HG02973 (cell line): Measurements from ENCODE around the gene MCM8.
A peak's percentile ranks its signal among the peaks of the same experiment; 100 is the strongest.

Experiments used
- ATAC-seq: cut with Tn5 transposase; IDR thresholded peaks from one replicate; pipeline ENCODE4 v1.9.1; 2021; ENCODE audit warnings: moderate library complexity; ENCODE audit not compliant: unreplicated experiment

MCM8 gene

DNA sequence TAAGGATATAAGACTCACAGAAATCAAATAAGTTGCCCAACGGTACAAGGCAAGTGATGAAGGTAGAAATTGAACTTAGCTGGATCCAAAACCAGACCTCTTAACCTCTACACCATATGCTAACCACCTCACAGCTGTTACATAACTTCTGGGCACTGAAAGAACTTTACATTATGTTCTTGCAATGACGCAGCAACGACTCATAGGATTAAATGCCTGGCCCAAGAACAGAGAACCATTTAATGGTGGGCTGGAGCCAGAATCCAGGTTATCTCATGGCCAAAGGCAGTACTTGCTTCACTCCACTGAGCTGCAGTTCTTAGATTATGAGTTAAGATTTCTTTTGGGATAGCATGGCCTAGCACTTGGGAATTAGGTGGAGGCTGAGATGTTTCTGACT lies 4.5 kb upstream of the MCM8 start:
- no peak for ATAC-seq

GRCh38 chr20:5947276-5947675 lies 3.2 kb upstream of the MCM8 start:
- no peak for ATAC-seq

GRCh38 chr20:5949943-5950270 lies 545 bp upstream of the MCM8 start:
- peak; percentile 2 for ATAC-seq

DNA sequence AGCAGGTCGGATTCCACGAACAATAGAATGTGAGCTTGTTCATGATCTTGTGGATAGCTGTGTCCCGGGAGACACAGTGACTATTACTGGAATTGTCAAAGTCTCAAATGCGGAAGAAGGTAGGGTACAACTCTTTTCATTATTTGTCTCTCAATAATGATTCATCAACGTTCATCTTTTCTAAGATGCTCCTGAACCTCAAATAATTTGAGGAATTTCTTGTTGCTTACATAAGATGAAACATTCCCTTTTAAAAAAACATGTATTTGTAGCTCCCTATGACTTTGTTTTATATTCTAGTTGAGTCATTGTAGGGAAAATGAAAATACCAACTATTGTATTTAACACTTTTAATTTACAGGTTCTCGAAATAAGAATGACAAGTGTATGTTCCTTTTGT lies 17.0 kb downstream of the MCM8 start:
- ATAC-seq = no peak

DNA sequence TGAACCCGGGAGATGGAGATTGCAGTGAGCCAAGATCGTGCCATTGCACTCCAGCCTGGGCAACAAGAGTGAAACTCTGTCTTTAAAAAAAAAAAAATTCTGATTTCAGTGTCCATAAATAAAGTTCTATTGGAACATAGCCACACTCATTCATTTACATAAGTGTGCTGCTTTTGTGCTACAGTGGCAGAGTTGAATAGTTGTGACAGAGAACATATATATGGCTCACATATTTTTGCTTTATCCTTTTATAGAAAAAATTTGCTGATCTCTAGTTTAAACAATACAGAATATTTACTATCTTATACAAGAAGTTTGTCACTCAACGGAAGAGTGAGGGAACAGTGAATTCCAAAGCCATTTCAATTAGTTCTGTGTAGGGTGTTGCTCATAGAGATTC lies 18.0 kb downstream of the MCM8 start:
- ATAC-seq = no peak

DNA sequence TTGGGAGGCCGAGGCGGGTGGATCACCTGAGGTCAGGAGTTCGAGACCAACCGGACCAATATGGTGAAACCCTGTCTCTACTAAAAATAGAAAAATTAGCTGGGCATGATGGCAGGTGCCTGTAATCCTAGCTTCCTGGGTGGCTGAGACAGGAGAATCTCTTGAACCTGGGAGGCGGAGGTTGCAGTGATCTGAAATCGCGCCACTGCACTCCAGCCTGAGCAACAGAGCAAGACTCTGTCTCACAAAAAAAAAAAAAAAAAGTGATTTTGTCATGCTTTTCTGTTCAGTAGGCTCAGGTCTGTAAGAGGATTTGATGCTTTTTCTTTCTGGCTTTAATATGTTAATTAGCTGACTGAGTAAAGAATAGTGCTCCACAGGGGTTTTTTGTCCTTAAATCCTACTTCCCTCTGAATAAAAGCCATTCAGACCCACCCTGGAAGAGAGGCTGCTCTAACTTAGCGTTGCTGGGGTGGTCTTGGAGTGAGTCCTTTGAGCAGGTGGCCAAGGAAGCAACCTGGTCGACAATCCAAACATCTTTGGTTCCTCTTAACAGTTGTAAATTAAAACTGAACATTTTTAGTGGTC lies 19.0 kb downstream of the MCM8 start:
- no peak for ATAC-seq

DNA sequence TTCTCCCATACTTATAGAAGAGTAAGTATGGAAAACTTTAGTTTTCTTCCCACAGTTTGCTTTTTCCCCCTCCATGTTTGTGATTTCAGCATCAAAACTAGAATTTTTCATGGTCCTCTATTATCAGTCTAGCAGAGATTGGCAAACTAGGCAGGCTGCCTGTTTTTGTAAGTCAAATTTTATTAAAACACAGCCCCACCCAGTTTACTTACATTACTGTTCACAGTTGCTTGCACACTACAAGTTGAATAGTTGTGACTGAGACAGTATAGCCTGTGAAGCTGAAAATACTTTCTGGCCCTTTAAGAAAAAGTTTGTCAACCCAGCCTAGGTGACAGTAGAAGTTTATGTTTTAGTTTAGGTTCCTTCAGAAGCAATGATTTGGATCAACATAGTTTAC lies 19.5 kb downstream of the MCM8 start:
- no peak for ATAC-seq

GRCh38 chr20:5970381-5970780 lies 19.9 kb downstream of the MCM8 start:
- no peak for ATAC-seq

DNA sequence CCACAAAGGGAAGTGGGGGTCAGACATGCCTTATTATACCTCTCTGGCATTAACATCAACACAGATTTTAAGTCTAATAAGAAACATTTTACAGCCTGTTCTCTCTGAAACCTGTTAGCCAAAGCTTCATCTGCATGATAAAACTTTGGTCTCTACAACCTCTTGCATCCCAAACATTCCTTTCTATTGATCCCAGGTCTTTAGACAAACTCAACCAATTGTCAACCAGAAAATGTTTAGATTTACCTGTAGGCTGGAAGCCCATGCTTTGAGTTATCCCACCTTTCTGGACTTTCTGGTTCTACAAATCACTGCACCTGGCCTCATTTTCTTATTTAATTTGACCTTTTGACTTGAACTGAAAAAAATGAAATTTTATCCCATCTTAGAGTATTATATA lies 20.8 kb downstream of the MCM8 start:
- no peak for ATAC-seq

DNA sequence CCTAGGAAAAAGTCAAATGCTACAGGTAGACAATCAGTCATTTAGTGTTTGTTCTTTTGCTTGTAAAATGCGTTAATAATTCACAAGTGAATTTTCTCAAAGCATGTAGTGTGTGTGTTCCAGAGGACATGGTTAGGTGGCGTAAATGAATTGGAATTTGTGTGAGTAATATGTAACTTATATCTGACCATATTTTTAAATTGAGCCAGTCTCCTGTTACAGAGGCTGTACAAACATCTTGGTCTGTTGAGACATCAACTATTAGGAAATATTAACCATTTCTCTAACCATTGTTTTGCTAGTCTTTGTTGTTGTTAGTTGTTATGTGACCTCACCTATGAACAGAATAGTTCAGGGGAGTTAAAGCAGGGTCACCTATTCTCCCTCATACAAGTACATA lies 22.7 kb downstream of the MCM8 start:
- ATAC-seq = no peak

DNA sequence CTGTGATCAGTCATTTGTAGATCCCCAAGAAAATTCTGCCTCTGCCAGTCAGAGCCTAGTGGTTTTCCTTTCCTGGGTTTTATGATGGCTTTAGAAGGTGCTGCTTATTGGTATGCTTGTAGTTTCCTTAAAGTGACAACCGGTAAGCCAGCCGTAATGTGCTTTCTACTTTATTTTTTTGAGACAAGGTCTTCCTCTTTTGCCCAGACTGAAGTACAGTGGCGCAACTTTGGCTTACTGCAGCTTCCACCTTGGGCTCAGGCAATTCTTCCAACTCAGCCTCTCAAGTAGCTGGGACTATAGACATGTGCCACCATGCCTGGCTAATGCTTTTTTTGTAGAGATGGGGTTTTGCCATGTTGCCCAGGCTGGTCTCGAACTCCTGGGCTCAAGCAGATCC lies 23.5 kb downstream of the MCM8 start:
- no peak for ATAC-seq

DNA sequence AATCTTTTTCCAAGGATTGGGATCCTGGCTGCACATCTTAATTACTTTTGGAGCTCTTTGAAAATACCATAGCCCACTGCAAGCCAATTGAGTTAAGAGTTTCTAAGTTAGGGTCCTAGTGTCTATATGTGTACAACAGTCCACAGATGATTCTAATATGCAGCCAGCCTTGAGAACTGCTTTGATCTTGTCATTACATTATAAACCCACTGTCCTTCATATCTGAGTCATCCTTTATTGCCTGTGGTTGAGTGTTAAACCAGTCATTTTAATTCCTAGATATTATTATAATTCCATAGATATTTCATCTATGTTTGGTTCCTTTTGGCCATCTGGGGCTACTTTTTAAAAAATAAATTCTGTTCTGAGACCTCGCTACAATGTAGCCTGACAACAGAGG lies 24.1 kb downstream of the MCM8 start:
- ATAC-seq = no peak

DNA sequence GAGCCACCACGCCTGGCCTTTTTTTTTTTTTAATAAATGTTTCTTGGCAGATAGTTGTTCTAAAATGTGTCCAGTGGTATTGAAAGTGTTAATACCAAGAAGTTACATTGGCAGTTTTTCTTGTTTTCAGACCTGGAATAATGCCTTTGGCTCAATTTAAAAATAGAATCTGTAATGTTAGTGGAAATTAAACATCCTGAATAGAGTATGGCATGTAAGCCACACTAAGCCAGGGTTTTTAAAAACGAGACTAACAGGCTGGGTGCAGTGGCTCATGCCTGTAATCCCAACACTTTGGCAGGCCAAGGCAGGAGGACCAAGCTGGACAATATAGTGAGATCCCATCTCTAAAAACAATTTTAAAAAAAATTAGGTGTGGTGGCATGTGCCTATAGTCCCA lies 25.3 kb downstream of the MCM8 start:
- no peak for ATAC-seq

- ATAC-seq = no peak
Observed at GRCh38 chr20:5977223-5977622, 26.8 kb downstream of the MCM8 start.

DNA sequence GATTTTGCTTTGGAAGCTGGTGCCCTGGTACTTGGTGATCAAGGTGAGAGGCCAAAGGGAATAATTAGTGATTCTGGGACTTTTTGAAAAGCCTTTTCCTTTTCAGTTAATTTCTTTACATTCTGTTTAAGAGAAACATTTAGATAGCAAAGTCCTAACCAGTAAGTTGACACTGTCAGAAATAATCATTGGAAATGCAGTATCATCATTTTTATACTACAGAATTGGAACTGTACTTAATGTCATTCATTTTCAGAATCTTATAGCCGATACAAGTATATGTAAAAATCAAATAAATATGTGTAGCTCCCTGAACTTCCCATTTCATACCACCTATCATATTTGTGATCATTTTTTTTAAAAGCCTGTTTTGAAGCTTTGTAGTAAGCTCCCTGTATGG lies 27.5 kb downstream of the MCM8 start:
- no peak for ATAC-seq

DNA sequence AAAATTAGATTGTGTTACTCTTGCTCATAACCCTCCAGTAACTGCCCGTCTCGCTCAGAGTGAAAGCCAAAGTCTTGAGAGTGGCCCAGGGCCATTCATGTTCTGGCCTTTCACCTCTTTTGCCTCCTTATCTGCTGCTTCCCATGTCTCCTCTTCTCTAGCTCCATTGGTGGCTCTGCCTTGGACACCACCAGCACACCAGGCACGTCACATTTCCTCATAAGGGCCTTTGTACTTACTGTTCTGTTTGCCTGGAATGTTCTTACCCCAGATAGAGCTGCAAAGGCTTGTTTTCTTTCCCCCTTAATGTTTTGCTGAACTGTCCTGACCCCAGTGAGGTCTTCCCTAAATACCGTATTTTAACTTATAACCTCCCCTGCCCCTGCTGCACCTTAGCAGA lies 29.3 kb downstream of the MCM8 start:
- no peak for ATAC-seq

- ATAC-seq = no peak
Observed at GRCh38 chr20:5980720-5981538, 30.5 kb downstream of the MCM8 start.

GRCh38 chr20:5987383-5987782 lies 36.9 kb downstream of the MCM8 start:
- ATAC-seq = no peak

- no peak for ATAC-seq
Observed at GRCh38 chr20:5989539-5989938, 39.1 kb downstream of the MCM8 start.

DNA sequence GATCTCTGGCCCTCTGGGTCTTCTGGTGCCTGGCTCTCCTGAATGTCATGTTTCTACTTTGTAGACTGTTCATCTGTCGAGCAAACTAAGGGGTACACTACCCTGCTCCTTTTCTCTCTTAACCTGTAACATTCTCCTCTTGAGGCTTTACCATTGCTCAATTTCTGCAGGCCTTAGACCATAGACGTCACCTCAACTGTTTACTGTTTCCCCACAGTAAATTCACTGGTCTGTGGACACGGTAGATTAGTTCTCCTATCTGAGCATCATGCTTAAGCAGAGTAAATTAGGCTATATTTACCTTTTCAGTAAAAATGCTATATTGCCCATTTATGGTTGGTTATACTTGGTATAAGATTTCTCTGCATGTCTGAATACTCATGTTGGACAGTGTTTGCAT lies 40.5 kb downstream of the MCM8 start:
- no peak for ATAC-seq

DNA sequence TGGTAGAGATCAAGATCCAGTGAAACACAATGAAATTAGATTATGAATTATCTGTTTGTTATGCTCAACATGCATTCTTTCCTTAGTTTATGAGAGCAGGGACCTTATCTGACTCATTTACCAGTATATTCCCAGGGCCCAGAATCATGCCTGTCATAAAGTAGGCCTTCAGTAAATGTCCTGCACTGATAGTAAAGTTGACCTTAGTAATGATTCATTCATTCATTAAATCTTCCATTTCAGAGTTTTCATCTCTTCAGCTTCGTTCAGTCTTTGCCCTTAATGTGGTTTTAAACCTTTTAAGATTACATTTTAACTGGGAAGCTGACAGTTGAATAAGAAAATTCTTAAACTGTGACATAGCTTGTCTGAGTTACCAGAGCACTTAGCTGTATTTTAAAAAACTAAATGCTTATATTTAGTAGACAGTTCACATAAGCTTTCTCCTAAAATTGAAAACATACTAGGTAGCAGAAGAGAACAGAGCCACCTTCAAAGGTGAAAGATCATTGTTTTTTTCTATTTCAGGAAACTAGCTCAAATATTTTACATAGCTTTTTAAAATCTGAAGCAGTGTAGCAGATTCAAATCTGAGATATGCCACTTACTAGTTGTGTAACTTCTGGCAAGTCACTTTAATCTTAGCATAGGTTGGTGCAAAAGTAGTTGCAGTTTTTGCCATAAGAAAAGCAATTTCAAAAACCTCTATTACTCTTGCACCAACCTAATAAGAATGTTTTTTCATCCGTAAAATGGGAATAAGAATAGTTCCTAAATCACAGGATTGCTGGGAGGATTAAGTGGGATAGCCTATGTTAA lies 41.4 kb downstream of the MCM8 start:
- ATAC-seq = no peak

- peak; percentile 94 for ATAC-seq
Observed at GRCh38 chr20:5996765-5997164, 46.3 kb downstream of the MCM8 start.
